ENCODE results near the gene ROBO2.

ROBO2 gene

DNA sequence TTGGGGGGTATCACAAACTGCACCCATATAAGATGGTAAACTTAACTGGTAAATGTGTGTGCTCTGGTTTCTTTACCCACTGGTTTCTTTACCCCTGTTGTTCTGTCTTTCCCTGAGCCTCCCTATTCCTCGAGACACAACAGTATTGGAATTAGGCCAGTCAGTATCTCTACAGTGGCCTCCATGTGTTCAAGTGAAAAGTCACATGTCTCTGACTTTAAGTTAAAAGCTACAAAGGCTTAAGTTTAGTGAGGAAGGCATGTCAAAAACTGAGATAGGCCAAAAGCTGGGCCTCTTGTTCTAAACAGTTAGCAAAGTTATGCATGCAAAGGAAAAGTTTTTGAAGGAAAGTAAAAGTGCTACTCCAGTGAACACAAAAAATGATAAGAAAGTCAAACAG, 513.3 kb downstream of the ROBO2 start:
- DNase-seq (ENCODE audit: low read depth): no peak
- TF ChIP-seq, protein P1, sequence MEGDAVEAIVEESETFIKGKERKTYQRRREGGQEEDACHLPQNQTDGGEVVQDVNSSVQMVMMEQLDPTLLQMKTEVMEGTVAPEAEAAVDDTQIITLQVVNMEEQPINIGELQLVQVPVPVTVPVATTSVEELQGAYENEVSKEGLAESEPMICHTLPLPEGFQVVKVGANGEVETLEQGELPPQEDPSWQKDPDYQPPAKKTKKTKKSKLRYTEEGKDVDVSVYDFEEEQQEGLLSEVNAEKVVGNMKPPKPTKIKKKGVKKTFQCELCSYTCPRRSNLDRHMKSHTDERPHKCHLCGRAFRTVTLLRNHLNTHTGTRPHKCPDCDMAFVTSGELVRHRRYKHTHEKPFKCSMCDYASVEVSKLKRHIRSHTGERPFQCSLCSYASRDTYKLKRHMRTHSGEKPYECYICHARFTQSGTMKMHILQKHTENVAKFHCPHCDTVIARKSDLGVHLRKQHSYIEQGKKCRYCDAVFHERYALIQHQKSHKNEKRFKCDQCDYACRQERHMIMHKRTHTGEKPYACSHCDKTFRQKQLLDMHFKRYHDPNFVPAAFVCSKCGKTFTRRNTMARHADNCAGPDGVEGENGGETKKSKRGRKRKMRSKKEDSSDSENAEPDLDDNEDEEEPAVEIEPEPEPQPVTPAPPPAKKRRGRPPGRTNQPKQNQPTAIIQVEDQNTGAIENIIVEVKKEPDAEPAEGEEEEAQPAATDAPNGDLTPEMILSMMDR (IDR thresholded peaks at IDR 0.05; ENCODE audit: insufficient read depth, low read depth, low read length, missing control alignments): no peak
- no peak overlapping the region for H3K4me3 ChIP-seq (ENCODE audit: low read depth, low read length)

DNA sequence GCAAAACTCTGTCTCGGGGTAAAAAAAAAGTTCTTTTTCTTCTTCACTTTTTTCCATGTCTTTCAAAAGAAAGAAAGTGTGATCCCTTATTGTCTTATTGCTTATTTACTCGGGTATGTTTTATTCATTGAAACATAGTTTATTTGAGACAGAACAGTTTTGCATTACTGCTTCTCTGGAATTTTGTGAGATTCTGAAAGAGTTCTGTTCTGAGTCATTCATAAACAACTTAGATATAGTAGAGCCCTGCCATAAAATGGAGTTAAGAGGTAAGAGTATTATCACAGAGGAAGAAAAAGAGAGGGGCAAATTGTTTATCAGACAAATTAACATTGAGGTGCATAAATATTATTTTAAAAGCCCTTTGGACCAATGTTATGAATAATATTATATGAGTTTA, 522.2 kb downstream of the ROBO2 start:
- TF ChIP-seq, protein P1 (IDR thresholded peaks at IDR 0.05; ENCODE audit: insufficient read depth, low read depth, low read length, missing control alignments): no peak
- no peak overlapping the region for H3K4me3 ChIP-seq (ENCODE audit: low read depth, low read length)
- no peak for DNase-seq (ENCODE audit: low read depth)

DNA sequence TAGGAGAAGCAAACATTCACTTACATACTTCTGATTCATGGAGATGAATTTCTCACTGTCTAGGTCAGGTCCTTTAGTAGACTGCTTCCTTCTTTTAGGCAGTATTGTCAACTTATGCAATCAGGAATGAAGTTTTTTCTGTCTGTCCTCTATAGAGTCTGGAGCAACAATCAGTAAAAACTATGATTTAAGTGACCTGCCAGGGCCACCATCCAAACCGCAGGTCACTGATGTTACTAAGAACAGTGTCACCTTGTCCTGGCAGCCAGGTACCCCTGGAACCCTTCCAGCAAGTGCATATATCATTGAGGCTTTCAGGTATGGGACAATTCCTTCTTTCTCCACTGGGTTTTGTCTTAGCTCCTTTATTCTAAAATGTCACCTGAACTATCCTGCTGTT, 523.1 kb downstream of the ROBO2 start:
- no peak overlapping the region for H3K4me3 ChIP-seq (ENCODE audit: low read depth, low read length)
- TF ChIP-seq, protein P1 (IDR thresholded peaks at IDR 0.05; ENCODE audit: insufficient read depth, low read depth, low read length, missing control alignments): no peak
- DNase-seq (ENCODE audit: low read depth): no peak

DNA sequence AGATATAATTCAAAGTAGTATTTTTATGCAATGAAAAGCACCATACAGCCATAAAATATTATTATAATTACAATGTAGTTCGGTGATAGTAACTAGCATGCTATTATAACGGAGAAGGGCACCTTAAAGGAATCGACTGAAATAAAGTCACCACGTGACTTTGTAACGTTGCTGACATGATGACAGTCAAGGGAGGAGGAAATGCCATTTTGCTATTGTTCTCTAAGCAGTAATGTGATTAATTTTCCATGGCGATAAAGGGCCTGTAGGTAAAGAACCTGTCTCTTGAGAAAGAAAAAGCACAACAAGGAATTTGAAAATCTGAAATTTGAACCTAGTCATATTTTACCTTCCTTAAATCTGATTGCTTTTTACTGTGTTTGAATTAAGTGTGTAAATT, 526.2 kb downstream of the ROBO2 start:
- H3K4me3 ChIP-seq (ENCODE audit: low read depth, low read length): no peak overlapping the region
- TF ChIP-seq, protein P1 (IDR thresholded peaks at IDR 0.05; ENCODE audit: insufficient read depth, low read depth, low read length, missing control alignments): no peak
- no peak for DNase-seq (ENCODE audit: low read depth)

DNA sequence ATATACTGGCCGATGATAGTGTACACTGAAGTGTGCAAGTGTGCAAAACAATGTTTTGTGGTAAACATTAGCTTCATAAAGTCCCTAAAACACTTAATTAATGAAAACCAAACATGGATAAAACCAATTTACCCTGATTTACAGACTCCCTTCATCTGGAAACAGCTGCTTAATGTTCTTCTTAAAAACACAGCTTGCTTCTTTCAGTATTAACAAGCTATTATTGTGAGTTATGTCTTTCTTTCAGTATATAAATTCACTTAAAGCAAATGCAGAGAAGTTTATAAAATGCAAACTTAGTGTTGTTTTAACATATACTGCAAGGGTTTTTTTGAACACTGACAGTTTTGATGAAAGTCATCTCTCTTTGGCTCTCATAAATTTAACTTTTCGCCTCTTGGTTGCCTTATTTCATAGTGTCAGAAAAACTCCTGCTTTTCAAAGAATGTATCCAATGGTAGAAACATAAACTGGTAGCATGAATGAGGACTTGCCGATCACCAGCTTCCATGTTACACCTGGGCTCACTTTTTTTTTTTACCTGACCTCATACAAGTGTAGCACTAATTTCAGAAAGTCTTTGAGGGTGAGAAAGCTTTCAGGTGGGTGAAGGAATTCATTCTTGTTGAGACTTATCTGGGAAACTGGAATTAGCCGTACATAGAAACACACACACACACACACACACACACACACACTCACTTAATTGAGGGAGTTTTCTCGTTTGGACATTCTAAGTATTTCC, 532.2 kb downstream of the ROBO2 start:
- no peak overlapping the region for H3K4me3 ChIP-seq (ENCODE audit: low read depth, low read length)
- no peak for DNase-seq (ENCODE audit: low read depth)
- TF ChIP-seq, protein P1 (IDR thresholded peaks at IDR 0.05; ENCODE audit: insufficient read depth, low read depth, low read length, missing control alignments): no peak

DNA sequence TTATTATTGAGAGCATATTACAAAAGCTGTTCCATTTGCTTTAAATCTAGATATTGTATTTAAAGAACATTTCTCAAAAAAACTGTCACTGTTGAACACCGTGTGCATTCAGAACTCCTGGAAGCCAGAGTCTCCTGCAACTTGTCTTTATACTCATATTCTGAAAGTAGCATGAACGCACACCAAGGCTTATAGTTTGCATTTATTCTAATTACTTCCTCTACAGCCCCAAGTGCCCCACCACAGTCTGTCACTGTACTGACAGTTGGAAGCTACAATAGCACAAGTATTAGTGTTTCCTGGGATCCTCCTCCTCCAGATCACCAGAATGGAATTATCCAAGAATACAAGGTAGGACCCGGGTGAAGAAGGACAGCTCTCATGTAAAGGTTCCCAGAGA, 537.4 kb downstream of the ROBO2 start:
- TF ChIP-seq, protein P1 (IDR thresholded peaks at IDR 0.05; ENCODE audit: insufficient read depth, low read depth, low read length, missing control alignments): no peak
- DNase-seq (ENCODE audit: low read depth): no peak
- H3K4me3 ChIP-seq (ENCODE audit: low read depth, low read length): no peak overlapping the region

DNA sequence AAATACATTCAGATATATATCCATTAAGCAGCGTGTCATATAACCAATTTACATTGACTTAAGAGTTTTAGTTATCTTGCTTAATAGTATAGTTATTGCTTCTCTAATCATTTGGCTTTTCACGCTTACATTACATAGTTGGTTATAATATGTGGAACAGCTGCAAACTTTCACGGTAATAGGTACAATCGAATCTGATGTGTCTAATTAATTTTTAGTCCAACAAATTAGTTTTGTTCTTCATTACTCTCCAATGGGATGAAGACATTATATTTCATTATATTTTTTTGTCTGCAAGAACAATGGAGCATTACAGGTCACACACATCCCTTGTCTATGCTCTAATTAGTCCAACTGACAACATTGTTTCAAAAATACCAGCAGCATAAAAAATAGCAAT, 546.3 kb downstream of the ROBO2 start:
- no peak overlapping the region for H3K4me3 ChIP-seq (ENCODE audit: low read depth, low read length)
- DNase-seq (ENCODE audit: low read depth): no peak
- TF ChIP-seq, protein P1 (IDR thresholded peaks at IDR 0.05; ENCODE audit: insufficient read depth, low read depth, low read length, missing control alignments): no peak

Measured in GM12865 (cell line).